ENCODE results near the gene FAM209A. TPM values are rescaled to one million over a fixed set of nuclear protein-coding genes. Genes with fewer than 3 reads are reported as not detected.
"Not testable (repeated sequence)": the region's sequence is repeated elsewhere in the genome, so short reads cannot be mapped to it uniquely, and the experiment has no call there.

Gene FAM209A
- polyA plus RNA-seq, 1 donor, result 0.65 TPM

GRCh38 chr20:56537997-56538396 is 13.5 kb downstream of the FAM209A start:
- no peak for DNase-seq

GRCh38 chr20:56540415-56540814 is 15.9 kb downstream of the FAM209A start:
- no peak for DNase-seq

GRCh38 chr20:56542489-56543030 is 18.0 kb downstream of the FAM209A start:
- no peak for DNase-seq

- DNase-seq, result no peak
Measured at GRCh38 chr20:56551571-56551970, 27.0 kb downstream of the FAM209A start.

- no peak for DNase-seq
Measured at GRCh38 chr20:56552911-56553629, 28.5 kb downstream of the FAM209A start.

GRCh38 chr20:56554869-56555268 is 30.3 kb downstream of the FAM209A start:
- no peak for DNase-seq

GRCh38 chr20:56558968-56559367 is 34.4 kb downstream of the FAM209A start:
- DNase-seq, result no peak

GRCh38 chr20:56564526-56564925 is 40.0 kb downstream of the FAM209A start:
- not testable (repeated sequence) for DNase-seq

GRCh38 chr20:56565511-56565910 is 41.0 kb downstream of the FAM209A start:
- DNase-seq, result no peak

- no peak for DNase-seq
Measured at GRCh38 chr20:56566621-56567020, 42.1 kb downstream of the FAM209A start.

GRCh38 chr20:56570832-56571231 is 46.3 kb downstream of the FAM209A start:
- no peak for DNase-seq

GRCh38 chr20:56572172-56572571 is 47.6 kb downstream of the FAM209A start:
- no peak for DNase-seq

GRCh38 chr20:56573986-56574385 is 49.4 kb downstream of the FAM209A start:
- DNase-seq, result no peak

- DNase-seq, result no peak
Measured at GRCh38 chr20:56574531-56575142, 50.1 kb downstream of the FAM209A start.

- no peak for DNase-seq
Measured at GRCh38 chr20:56575157-56575556, 50.6 kb downstream of the FAM209A start.

Other genes starting within 250 kb of the FAM209A start
- gene FAM210B, start 165.8 kb upstream of the FAM209A start, polyA plus RNA-seq (ENCODE audit: insufficient read length), result 40.7 TPM
- 22.2 TPM for gene AURKA, start 132.5 kb upstream of the FAM209A start, polyA plus RNA-seq (ENCODE audit: insufficient read length)
- 45.4 TPM for gene CSTF1, start 132.1 kb upstream of the FAM209A start, polyA plus RNA-seq (ENCODE audit: insufficient read length)
- 3.6 TPM for gene CASS4, start 112.5 kb upstream of the FAM209A start, polyA plus RNA-seq (ENCODE audit: insufficient read length)
- gene RTF2, start 56.1 kb upstream of the FAM209A start, polyA plus RNA-seq (ENCODE audit: insufficient read length), result 128 TPM
- gene FAM209B, start 8.5 kb downstream of the FAM209A start, polyA plus RNA-seq (ENCODE audit: insufficient read length), result 0.55 TPM
- 1.1 TPM for gene TFAP2C, start 104.6 kb downstream of the FAM209A start, polyA plus RNA-seq (ENCODE audit: insufficient read length)